Fibroblast of the conjunctiva (primary cell): Measurements from ENCODE around the gene PHTF1.

ENCODE experiments used
- DNase-seq: peaks from one replicate; pipeline ENCODE4 v3.0.0-alpha.2; 2010; ENCODE audit warnings: low read depth

Gene PHTF1

GRCh38 chr1:113759333-113760101 lies at the start of gene PHTF1:
Gene PHTF1 (minus strand): TSS chr1:113759486. CDS start chr1:113758703, 783 bp downstream.
- DNase-seq = peak; percentile 67

GRCh38 chr1:113808450-113809195 lies 49.3 kb upstream of the PHTF1 start:
- DNase-seq = no peak

DNA sequence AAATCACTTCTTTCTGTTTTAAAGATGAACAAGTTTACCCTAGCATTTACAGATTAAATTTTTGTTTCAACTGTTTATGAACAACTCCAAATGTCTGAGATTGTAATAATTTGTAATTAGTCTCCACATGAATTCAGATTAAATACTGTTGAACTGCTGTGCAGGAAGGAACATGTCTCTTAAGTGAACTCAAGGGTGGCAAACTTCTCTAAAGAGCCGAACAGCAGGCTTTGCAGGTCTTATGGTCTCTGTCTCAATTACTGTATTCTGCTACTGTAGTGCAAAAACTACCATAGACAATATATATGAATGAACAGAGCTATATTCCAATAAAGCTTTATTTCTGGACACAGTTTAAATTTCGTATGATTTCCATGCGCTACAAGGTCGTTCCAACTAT lies 46.4 kb upstream of the PHTF1 start:
- DNase-seq = no peak

DNA sequence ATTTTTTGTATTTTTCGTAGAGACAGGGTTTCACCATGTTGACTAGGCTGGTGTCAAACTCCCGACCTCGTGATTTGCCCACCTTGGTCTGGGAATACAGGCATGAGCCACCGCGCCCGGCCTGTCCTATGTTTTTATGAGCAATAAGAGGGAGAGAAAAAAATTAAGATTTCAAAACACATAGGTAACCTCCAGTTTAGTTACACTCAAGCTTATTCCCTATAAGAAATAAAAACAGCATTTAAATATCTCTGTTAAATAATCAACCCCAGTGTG lies 45.9 kb upstream of the PHTF1 start:
- DNase-seq = no peak

GRCh38 chr1:113804421-113805255 lies 45.4 kb upstream of the PHTF1 start:
- DNase-seq = no peak

- DNase-seq = no peak
Observed at GRCh38 chr1:113802367-113803007, 43.2 kb upstream of the PHTF1 start.

- no peak for DNase-seq
Observed at GRCh38 chr1:113800487-113800886, 41.2 kb upstream of the PHTF1 start.

- no peak for DNase-seq
Observed at GRCh38 chr1:113797472-113797871, 38.2 kb upstream of the PHTF1 start.

DNA sequence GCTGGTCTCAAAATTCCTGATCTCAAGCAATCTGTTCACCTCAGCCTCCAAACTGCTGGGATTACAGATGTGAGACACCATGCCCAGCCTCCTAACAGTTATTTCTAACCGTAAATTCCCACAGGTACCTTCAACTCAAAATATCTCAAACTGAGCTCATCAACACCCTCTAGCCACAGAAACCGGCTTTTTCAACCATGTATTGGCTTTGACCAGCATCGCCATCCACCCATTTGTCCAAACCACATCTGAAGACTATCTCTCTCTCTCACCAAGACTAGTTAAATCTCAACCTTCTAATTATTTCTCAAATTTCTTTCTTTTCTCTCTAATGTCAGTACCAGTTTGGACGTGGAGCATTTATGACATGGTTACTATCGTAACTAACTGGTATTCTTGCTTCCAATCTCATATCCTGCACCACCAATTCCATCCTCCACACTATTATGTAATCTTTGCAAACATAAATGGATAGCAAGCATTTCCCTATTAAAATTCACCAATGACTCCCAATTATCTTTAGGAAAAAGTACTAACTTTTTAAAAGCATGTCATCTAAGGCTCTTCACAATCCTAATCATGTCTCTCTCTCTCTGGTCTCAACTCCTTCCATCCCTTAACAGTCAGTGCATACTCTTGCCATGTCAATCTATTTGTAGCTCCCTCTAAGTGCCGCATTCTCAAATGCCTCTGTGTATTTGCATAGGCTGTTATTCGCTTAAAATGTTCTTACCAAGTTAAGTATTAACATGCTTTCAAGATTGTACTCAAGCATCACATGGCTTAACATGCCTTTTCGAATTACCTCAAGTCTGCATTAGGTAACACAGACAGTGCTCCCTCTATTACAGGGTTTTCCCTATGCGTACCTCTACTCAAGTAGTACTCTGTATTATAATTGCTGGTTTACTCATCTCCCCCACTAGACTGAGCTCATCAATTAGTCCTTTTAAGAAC lies 34.9 kb upstream of the PHTF1 start:
- no peak for DNase-seq

DNA sequence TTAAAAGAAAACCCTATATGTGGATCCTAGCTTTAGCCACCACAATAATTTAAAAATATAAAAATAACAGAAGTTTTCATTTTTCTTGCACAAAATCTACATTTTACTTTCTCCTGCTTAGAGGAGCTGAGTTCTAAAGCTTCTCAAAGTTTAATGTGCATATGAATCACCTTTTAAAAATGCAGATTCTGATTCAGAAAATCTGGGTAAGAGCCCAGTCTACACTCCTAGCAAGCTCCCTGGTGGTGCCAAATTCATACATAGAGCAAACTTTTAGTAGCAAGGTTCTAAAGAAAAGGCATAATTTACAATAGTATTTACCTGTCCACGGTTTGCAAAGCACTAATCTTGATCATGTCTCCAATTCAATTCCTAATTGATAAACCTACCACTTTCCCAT lies 33.7 kb upstream of the PHTF1 start:
- DNase-seq = no peak

DNA sequence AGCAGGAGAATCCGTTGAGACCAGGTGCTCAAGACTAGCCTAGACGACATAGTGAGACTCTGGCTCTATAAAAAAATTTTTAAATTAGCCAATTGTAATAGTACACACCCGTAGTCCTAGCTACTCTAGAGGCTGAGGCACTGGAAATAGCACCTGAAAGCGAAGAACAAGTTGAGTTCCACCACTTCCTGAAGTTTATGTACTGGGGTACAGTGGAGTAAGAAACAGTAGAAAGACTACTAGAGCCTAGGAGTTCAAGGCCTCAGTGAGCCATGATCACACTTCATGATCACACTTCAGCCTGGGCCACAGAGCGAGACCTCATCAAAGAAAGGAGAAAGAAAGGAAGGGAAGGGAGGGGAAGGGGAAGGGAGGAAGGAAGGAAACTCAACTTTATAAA lies 33.2 kb upstream of the PHTF1 start:
- no peak for DNase-seq

DNA sequence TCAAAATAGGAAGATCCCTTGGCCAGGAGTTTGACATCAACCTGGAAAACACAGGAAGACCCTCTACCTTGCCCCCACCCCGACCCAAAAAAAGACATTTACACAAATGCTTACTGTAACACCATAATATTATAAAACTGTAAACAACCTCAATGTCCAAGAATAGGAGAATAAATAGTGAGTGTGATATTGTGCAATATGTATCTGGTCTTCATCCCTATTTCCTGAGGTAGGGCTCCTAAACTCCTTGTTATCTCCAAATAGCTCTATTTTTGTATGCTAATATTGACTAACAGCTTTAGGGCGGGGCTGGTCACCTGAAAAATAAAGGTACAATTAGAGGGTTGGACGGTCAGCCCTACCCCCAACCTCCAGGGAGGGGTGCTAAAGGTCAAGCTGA lies 29.5 kb upstream of the PHTF1 start:
- no peak for DNase-seq

DNA sequence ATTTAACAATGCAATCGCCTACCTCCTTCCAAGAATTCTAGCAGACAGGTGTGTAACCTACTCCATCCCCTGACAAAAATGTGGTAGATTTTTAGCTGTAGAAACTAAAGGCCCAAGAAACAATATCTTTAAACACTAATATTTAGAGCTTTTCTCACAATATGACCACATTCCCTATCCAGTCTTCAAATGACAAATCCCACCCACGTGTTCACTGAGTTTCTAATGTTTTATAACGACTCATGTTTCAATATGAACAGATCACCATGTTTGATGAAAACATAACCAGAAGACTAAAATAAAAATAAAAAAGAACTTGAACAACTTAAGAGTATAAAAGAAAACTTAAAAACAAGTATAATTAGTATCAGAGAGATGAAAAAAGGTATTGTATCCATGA lies 28.4 kb upstream of the PHTF1 start:
- no peak for DNase-seq

DNA sequence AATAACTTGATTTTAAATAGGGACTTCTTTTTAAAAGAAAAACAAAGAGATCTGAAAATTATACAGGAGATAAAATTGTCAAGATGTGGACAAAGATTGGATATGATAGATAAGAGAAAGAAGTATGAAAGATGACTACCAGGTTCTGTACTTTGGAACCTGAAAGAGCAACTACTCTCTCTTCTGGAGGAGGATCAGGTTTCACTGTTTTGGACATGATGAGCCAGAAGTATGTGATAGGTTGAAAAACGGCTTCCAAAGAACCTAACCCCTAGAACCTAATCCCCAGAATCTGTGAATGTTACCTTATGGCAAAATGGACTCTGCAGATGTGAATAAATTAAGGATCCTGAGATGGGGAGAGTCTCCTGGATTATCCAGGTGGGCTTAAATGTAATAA lies 26.8 kb upstream of the PHTF1 start:
- no peak for DNase-seq

DNA sequence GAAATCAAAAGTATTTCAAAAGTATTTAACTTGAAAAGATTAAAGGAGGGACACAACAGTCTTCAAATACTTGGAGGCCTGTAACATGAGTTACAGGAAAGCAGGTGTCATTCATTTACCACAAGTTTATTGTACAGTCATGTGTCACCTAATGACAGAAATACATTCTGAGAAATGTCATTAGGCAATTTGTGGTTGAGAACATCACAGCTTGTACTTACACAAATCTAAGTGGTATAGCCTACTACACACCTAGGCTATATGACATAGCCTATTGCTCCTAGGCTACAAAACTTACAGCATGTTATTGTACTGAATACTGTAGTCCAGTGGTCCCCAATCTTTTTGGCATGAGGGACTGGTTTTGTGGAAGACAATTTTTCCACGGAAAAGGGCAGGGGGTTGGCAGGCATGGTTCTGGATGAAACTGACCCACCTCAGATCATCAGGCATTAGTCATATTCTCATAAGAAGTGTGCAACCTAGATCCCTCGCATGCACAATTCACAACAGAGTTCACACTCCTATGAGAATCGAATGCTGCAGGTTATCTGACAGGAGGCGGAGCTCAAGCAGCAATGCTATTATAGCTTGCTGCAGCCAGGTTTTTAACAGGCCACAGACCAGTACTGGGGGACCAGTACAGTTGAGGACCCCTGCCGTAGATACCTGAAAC lies 25.0 kb upstream of the PHTF1 start:
- no peak for DNase-seq

DNA sequence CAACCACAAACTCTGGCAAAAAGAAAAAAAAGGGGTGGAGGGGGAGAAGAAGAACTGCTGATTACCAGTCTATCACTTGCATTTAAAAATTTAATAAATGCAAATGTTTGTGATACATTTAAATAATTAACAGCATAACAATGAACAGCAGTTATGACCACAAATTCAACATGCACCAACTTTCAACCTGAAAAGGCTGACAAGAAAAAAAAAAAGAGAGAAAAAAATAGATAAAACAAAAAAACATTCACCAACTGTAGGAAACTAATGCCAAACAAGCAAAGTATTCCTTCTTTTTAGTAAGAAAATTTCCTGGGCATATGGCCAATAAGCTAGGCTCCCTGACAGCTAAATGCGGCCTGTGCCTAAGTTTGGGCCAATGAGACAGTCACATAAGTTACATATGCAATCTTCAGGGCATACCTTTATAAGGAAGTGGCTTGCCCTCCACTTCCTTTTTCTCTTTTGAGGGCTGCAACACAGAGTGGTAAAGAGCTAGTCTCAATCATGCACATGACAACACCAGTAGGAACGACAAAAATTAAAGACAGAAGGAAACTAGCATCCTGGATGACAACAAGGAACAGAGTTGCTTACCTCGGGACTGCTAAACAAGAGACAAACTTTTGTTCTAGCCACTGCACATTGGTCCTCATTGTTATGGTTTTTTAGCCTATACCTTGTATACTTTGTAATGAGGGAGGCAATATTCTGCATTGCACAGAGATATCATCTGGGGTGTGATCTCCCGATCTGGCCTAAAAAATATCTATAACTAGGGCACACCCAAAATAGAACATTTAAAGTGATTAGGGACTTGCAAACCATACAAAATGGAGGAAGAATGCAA lies 24.2 kb upstream of the PHTF1 start:
- no peak for DNase-seq

DNA sequence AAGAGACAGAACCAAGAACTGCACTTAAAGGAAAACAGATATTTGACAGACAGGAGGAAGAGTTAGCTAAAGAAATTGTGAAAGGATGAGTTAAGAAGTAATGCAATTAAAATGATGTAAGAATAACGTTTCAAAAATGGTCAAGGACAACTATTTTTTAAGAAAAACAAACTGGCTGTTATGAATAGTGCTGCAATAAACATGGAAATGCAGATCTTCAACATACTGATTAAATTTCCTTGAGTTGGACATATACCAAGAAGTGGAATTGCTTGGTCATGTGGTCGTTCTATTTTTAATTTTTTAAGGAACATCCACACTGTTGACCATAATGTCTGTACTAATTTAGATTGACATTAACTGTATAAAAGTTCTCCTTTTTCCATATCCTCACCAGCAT lies 23.1 kb upstream of the PHTF1 start:
- no peak for DNase-seq

- DNase-seq = no peak
Observed at GRCh38 chr1:113780374-113781146, 21.3 kb upstream of the PHTF1 start.

DNA sequence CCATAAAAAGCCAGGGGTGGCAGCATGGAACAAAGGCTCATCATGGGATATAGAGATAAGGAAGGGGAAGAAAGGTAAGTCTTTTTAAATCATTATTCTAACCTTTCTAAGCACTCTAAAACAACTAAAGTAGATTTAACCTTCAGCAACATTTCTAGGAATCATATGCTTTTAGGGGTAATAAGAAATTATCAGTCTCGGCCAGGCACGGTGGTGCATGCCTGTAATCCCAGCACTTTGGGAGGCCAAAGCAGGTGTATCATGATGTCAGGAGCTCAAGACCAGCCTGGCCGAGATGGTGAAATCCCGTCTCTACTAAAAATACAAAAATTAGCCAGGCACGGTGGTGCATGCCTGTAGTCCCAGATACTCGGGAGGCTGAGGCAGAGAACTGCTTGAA lies 20.3 kb upstream of the PHTF1 start:
- DNase-seq = no peak
